ENCODE measurements around the gene ZFYVE21.

Gene ZFYVE21

GRCh38 chr14:103762036-103762435 is 46.4 kb downstream of the ZFYVE21 start:
- H3K4me1 ChIP-seq (ENCODE audit: low read depth, poor library complexity, severe bottlenecking) = peaks cover 8% of the 10 kb centered on the region
- no peak for TF ChIP-seq CTCF (conservative IDR thresholded peaks at IDR 0.05; ENCODE audit: low read depth, low read length)
- no peak overlapping the region for H2AFZ ChIP-seq (ENCODE audit: low read depth)
- no peak overlapping the region for H3K9ac ChIP-seq
- no peaks in the 10 kb centered on the region for H3K79me2 ChIP-seq (ENCODE audit: insufficient read depth, low read depth)
- no peak overlapping the region for H3K4me3 ChIP-seq (IDR thresholded peaks at IDR 0.05; ENCODE audit: insufficient read depth, low read depth, low read length)
- H4K20me1 ChIP-seq (ENCODE audit: insufficient read depth) = no peaks in the 10 kb centered on the region
- H3K27me3 ChIP-seq (ENCODE audit: insufficient read depth, low read depth) = no peaks in the 10 kb centered on the region
- H3K4me2 ChIP-seq = no peak overlapping the region
- no peak overlapping the region for H3K27ac ChIP-seq
- no peaks in the 10 kb centered on the region for H3K36me3 ChIP-seq (ENCODE audit: insufficient read depth)

GRCh38 chr14:103762541-103762940 is 46.9 kb downstream of the ZFYVE21 start:
- H2AFZ ChIP-seq (ENCODE audit: low read depth) = no peak overlapping the region
- H3K4me2 ChIP-seq = no peak overlapping the region
- H3K27ac ChIP-seq = no peak overlapping the region
- no peak for TF ChIP-seq CTCF (conservative IDR thresholded peaks at IDR 0.05; ENCODE audit: low read depth, low read length)
- no peak overlapping the region for H3K9ac ChIP-seq
- H3K4me1 ChIP-seq (ENCODE audit: low read depth, poor library complexity, severe bottlenecking) = peaks cover 8% of the 10 kb centered on the region
- no peaks in the 10 kb centered on the region for H3K27me3 ChIP-seq (ENCODE audit: insufficient read depth, low read depth)
- H3K79me2 ChIP-seq (ENCODE audit: insufficient read depth, low read depth) = no peaks in the 10 kb centered on the region
- no peak overlapping the region for H3K4me3 ChIP-seq (IDR thresholded peaks at IDR 0.05; ENCODE audit: insufficient read depth, low read depth, low read length)
- no peaks in the 10 kb centered on the region for H4K20me1 ChIP-seq (ENCODE audit: insufficient read depth)
- H3K36me3 ChIP-seq (ENCODE audit: insufficient read depth) = no peaks in the 10 kb centered on the region

GRCh38 chr14:103763730-103764488 is 48.3 kb downstream of the ZFYVE21 start:
- Histone ChIP-seq H3K79me2 (ENCODE audit: insufficient read depth, low read depth) (no peaks in the 10 kb centered on the region), H3K4me3 (IDR thresholded peaks at IDR 0.05; ENCODE audit: insufficient read depth, low read depth, low read length) (no peak overlapping the region), H3K9ac (no peak overlapping the region), H3K4me1 (ENCODE audit: low read depth, poor library complexity, severe bottlenecking) (peaks cover 8% of the 10 kb centered on the region), H4K20me1 (ENCODE audit: insufficient read depth) (no peaks in the 10 kb centered on the region), H3K36me3 (ENCODE audit: insufficient read depth) (no peaks in the 10 kb centered on the region), H3K27me3 (ENCODE audit: insufficient read depth, low read depth) (no peaks in the 10 kb centered on the region), H3K27ac (0 out of 2 replicates have a peak overlapping the region, but pooled peaks have one; percentile 6), H3K4me2 (no peak overlapping the region), H2AFZ (ENCODE audit: low read depth) (no peak overlapping the region)
- no peak for TF ChIP-seq CTCF (conservative IDR thresholded peaks at IDR 0.05; ENCODE audit: low read depth, low read length)

- no peaks in the 10 kb centered on the region for H3K36me3 ChIP-seq (ENCODE audit: insufficient read depth)
- no peaks in the 10 kb centered on the region for H3K27me3 ChIP-seq (ENCODE audit: insufficient read depth, low read depth)
- H2AFZ ChIP-seq (ENCODE audit: low read depth) = no peak overlapping the region
- no peak overlapping the region for H3K27ac ChIP-seq
- no peak overlapping the region for H3K9ac ChIP-seq
- H3K4me2 ChIP-seq = no peak overlapping the region
- no peaks in the 10 kb centered on the region for H4K20me1 ChIP-seq (ENCODE audit: insufficient read depth)
- TF ChIP-seq CTCF (conservative IDR thresholded peaks at IDR 0.05; ENCODE audit: low read depth, low read length) = no peak
- H3K4me3 ChIP-seq (IDR thresholded peaks at IDR 0.05; ENCODE audit: insufficient read depth, low read depth, low read length) = no peak overlapping the region
- peaks cover 8% of the 10 kb centered on the region for H3K4me1 ChIP-seq (ENCODE audit: low read depth, poor library complexity, severe bottlenecking)
- no peaks in the 10 kb centered on the region for H3K79me2 ChIP-seq (ENCODE audit: insufficient read depth, low read depth)
These were observed 49.9 kb downstream of the ZFYVE21 start for GRCh38 chr14:103765526-103765925.

All from KMS-11 (cell line).